Inflammatory macrophage treated with lipopolysaccharide for 4 hours (primary cell): Measurements from ENCODE around the gene OR10A3.

ENCODE experiments used
- DNase-seq: peaks from one replicate; pipeline ENCODE4 v3.0.0-alpha.2; 2020

The OR10A3 gene

DNA sequence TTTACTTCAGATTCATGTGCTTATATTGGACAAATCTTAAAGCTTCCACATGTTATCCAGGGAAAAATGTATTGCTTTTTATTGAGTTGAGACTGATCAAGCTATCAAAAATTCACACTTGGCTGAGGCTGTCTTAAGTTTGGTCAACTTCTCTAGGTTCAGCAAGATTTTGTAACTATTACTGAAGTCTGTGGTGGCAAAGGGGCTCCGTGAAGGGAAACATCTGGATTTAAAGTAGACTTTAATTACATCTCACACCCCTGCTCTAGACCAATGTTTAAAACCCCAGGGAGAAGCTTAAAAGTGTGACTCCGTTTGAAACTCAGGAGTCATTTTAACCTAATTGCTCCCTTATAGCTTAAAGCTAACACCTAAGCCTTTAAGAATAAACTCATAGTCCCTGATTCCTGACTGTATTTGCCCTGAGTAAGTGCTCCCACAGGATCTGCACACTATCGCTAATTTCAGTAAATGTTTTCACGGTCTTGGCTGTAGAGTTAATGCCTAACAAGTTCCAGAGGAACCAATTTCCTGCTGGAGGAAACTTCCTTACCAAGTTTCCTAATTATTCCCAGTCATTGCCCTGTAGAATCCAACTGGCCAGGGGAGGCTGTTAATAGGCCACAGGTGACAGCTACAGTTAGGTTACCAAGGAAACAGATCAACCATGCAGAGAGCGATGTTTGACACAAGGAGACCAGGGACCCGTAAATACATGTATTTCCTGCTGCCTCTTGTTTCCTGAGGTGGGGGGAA lies 50.9 kb downstream of the OR10A3 start:
- no peak for DNase-seq

DNA sequence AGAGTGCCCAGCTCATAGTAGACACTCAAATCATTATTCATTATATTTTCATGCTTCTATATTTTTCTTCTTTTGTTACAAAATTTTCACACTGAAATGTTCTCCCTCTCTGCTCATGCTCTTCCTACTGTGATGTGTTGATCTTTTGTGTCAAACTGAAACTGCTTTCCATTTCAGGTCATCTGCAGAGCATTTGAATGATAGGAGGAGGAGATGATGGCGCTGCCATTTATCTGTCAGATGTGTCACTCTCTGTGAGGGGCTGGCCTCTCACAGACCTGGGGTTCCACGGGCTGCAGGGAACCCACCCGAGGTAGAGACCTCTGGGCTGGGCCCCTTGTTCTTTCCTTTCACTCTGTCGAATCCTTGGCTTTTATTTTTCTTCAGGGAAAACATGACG lies 51.5 kb downstream of the OR10A3 start:
- DNase-seq = no peak
